LoVo (cell line): Measurements from ENCODE around the gene PERP.

ENCODE experiments used
- DNase-seq: peaks from one replicate; pipeline ENCODE4 v3.0.0-alpha.2; 2016; ENCODE audit warnings: low spot score

PERP gene

GRCh38 chr6:138105446-138105845 lies 1.8 kb downstream of the PERP start:
- peak; percentile 61 for DNase-seq

DNA sequence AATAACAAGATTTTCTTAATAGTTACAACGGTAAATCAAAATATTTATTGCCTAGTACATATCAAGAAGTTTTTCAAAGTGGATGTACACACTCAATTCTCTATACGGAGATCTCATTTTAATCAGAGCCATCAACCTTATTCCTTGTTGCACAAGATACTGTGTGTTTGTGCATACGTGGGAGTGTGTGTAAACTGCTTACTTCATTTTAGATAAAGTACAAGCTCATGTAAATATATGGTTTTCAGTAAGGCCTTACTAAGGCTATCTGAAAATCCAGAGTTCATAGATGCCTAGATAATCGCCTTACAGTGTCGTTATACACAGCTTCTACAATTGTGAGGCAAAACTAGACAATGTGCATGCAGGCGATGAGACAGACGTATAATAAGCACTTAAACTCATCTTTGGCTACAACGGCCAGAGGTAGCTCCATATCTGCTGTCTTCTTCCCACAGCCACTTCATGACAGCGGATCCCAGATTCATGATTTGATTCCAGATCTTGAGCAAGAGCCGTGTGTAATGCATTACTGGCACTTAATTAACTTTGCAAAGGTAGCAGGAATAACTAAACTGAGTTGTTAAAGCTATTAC lies 2.5 kb downstream of the PERP start:
- DNase-seq, result no peak

- no peak for DNase-seq
Observed at GRCh38 chr6:138103871-138104270, 3.3 kb downstream of the PERP start.

- no peak for DNase-seq
Observed at GRCh38 chr6:138101946-138102731, 5.1 kb downstream of the PERP start.

DNA sequence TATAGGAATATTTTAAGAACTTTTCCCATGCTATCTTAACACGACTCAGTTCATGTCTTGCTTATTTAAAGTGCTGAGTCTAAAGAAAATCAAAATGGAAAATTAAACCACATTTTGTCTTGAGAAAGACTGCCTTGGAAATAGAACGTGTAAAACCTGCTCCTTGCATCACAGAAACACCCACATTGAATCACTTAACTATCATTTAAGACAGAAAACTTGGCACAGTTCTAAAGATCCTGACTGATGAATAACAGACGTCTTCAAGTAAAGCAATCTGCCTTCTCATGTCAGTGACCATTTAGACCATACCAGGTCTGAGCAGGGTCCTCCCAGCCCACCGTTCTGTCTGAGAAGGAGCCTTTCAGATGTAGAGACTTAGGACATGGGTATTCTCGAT lies 7.4 kb downstream of the PERP start:
- no peak for DNase-seq

GRCh38 chr6:138098306-138098705 lies 8.9 kb downstream of the PERP start:
- no peak for DNase-seq

DNA sequence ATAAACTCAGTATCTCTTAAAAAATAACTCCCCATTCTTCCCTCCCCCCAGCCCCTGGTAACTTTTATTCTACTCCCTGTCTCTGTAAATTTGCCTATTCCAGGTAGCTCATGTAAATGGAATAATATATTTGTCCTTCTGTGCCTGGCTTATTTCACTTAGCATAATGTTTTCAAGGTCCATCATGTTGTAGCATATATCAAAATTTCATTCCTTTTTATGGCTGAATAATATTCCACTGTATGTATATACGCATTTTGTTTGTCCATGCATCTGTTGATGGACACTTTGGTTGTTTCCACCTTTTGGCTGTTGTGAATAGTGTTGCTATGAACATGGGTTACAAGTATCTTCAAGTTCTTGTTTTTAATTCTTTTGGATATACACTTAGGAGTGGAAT lies 13.0 kb downstream of the PERP start:
- no peak for DNase-seq

DNA sequence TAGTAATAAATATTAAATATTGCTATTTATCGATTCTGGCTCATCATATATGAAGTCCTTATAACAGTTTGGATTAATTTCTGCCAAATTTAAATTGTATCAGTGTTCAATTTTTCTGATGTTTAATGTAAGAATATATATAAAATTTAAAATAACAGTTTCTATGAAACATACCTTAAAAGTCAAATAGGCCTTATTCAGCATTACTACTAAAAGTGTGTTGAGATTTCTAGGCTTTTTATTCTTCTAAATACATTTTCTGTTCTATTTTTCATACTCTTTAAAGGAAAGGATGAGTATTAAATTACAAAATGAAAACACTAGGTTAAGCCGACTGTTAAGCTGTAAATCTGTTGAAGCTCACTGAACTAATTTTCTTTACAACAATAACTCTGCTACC lies 13.6 kb downstream of the PERP start:
- no peak for DNase-seq

DNA sequence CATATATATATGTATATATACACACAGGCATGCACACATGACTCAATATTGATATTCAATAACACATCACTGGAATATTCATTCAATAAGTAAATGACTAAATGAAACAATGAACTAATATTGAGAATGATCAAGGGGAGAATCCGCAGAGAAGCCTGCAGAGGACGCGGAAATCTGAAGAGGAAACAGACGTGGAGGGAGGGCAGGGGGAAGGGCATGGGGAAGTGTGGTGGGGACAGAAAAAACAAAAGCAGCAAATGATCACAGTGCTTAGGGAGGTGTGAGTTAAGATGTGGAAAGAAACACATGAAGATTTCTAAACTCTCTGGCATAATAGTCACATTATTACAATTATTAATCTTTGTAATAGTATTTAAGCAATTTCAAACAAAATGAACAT lies 14.5 kb downstream of the PERP start:
- no peak for DNase-seq

DNA sequence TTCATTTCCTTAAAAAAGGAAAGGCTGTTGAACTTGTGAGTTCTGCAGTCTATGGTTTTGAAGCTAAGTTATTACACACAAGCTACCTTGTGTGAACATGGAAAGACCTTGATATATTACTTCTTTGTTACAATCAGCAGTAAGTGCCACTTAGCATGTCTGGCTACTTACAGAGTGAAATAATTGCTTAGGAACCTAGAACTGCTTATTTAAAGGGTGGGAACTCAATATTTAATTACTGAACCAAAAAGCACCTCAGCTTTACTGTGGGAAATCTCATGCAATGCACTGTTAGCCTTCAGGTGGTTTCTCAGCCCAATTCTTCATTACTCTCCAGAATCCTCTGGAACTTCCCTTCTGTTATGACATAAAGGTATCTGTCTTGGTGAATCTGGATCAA lies 17.9 kb downstream of the PERP start:
- DNase-seq, result no peak

DNA sequence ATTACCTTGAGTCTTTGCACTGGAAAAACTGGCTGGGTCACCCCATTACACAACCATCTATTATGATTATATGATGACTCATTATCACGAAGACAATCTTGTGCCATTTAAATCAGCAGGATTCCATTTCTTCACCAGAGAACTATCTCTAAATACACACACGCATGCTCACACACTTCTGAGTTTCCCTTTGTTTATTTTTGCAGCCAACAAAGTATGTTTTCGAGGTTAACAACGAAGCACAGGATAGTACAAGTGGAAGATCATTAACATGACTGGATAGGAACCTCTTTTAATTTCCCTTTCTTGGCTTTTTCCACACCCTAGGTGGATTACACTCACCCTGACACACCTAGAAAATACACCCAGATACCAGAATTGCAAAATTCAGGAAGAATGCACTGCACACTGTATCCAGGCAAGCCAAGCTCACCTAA lies 18.9 kb downstream of the PERP start:
- peak; percentile 91 for DNase-seq

- DNase-seq, result peak; percentile 59
Observed at GRCh38 chr6:138087593-138088325, 19.5 kb downstream of the PERP start.

- peak; percentile 80 for DNase-seq
Observed at GRCh38 chr6:138086573-138087196, 20.5 kb downstream of the PERP start.

- DNase-seq, result no peak
Observed at GRCh38 chr6:138085839-138086222, 21.4 kb downstream of the PERP start.

GRCh38 chr6:138084904-138085838 lies 22.0 kb downstream of the PERP start:
- DNase-seq, result no peak

DNA sequence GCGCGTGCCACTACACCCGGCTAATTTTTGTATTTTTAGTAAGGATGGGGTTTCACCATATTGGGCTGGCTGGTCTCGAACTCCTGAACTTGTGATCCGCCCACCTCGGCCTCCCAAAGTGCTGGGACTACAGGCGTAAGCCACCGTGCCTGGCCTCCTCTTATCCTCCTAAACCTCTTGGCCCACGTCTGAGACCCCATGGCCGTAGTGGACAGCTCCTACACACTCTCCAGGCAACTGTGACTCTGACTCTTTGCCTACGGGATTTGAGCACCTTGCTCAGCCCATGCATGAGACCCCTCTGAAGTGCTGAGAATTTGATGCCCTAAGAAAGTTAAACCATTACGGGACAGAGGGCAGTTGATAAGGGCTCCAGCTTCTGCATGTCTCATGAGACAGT lies 25.0 kb downstream of the PERP start:
- no peak for DNase-seq

DNA sequence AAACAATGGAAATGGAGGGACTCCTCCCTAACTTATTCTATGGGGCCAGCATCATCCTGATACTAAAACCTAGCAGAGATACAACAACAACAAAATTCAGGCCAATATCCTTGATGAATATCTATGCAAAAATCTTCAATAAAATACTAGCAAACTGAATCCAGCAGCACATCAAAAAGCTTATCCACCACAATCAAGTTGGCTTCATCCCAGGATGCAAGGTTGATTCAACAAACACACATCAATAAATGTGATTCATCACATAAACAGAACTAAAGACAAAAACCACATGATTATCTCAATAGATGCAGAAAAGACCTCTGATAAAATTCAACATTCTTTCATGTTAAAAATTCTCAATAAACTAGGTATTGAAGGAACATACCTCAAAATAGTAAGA lies 27.7 kb downstream of the PERP start:
- peak; percentile 48 for DNase-seq

GRCh38 chr6:138078491-138078890 lies 28.7 kb downstream of the PERP start:
- no peak for DNase-seq

- DNase-seq, result no peak
Observed at GRCh38 chr6:138073264-138073663, 34.0 kb downstream of the PERP start.

DNA sequence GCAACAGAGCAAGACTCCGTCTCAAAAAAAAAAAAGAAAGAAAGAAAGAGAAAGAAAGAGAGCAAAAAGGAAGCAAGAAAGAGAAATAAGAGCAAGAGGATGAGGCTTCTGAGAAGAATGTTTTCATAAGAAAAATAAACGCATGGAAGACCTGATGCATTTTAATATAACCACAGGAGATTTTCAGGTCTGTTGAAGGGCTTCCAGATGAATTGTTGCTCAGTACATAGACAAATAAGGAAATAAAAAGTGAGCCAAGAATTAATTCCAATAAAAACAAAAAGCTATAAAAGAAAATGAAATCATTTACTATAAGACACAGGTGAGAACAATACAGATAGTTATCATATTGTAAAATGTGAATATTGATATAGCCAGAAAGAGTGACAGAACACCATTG lies 43.5 kb downstream of the PERP start:
- DNase-seq, result no peak

- no peak for DNase-seq
Observed at GRCh38 chr6:138054982-138055381, 52.2 kb downstream of the PERP start.

DNA sequence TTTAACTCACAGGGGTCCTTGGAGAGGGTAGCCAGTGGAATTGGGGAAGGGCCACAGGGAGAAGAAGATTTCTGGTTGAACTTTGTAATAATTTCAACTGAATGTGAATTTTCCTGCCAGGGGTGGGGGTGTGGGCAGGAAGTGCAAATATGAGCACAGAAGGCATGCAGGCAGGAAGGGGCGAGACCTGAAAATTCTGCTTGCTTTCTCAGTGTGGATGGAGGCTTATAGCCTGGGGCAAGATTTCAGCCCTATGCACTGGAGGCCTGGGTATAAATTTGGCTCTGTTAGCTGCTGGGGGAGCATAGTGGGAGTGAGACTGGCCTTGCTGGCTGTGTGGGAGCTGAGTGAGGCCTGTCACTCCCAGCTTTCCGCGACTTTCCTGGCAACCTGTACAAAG lies 54.4 kb downstream of the PERP start:
- DNase-seq, result no peak
